GM21619 (cell line): Measurements from ENCODE around the gene DMPK.
A peak's percentile ranks its signal among the peaks of the same experiment; 100 is the strongest.
"Not testable (repeated sequence)": the region's sequence is repeated elsewhere in the genome, so short reads cannot be mapped to it uniquely, and the experiment has no call there.

Source experiments
- ATAC-seq: cut with Tn5 transposase; IDR thresholded peaks from one replicate; pipeline ENCODE4 v1.9.1; 2021; ENCODE audit not compliant: unreplicated experiment

DMPK gene

DNA sequence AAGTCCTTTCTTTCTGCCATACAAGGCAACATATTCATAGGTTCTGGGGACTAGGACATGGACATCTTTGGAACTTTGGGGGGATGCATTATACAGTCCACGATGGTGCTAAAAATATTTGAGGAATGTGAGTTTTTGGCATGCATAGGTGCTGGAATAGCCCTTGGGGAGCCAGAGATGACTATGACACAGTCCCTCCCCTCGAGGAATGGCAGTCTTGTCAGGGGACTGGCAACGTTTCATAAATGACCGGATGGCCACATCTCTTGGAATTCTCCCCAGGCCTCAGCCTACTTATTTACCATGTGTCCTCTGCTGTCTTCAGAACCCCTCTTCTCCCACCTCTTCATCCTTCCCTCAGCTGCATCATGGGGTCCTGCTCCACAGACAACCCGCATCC is 35.4 kb downstream of the DMPK start:
- no peak for ATAC-seq

- no peak for ATAC-seq
Observed at GRCh38 chr19:45745606-45746005, 36.7 kb downstream of the DMPK start.

DNA sequence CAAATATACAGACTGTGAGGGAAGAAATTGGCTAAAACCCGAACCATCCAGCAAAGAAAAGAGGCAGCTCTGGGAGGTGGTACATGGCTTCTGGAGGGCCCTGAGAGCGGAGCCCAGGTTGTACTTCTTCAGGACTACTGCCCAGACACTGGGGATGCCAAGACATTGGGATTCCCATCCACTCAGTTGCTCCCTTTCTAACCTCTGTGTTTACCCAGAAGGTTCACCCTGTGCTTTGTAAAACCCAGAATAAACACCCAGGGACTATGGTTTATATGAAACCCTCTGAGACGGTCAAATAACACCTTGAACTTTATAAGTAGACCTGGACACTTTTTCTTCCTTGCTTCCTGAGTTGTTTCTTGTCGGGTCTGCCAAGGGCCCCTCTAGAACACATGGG is 39.3 kb downstream of the DMPK start:
- no peak for ATAC-seq

- ATAC-seq: no peak
Observed at GRCh38 chr19:45739498-45740439, 42.5 kb downstream of the DMPK start.

DNA sequence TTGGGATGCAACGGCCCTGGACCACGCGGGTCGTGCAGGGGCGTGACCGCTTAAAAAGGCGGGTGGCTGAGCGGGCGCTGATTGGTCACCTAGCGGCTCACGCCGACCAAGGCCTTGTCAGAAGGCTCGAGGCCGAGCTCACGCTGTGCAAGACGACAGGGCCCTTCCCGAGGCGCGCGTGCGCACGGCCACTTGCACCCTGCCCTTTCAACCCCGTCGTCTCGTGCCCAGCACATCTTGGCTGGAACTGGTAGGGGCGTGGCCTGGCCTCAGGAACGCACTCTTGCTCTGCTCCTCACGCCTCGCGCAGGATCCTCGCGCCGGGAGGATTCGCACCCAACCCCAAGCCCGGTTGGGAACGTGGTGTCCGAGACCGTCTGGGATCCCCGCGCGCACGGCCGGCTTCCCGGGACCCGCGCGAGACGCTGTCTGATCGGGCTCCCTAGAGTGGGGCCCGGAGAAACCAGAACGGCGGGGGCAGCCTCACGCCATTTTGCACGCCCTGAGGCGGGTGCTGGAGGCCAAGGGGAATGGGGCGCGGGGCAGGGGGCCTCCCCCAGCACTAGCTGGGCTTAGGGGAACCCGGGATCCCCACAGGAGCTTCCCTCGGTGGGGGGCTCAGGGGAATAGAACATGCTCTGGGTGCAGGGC is 49.0 kb downstream of the DMPK start, which contains the start of gene MEIOSIN:
Gene MEIOSIN, plus strand, starts transcription at position 280 of the 651 bp plus-strand sequence. CDS start 1,938 bp downstream, outside the sequence.
- no peak for ATAC-seq

- peak; percentile 94 for ATAC-seq
Observed at GRCh38 chr19:45730368-45731288, 51.7 kb downstream of the DMPK start, which contains the start of gene FBXO46. TSS of gene FBXO46 (minus strand) at chr19:45730896. CDS start at chr19:45713495, 17,401 bp downstream.

DNA sequence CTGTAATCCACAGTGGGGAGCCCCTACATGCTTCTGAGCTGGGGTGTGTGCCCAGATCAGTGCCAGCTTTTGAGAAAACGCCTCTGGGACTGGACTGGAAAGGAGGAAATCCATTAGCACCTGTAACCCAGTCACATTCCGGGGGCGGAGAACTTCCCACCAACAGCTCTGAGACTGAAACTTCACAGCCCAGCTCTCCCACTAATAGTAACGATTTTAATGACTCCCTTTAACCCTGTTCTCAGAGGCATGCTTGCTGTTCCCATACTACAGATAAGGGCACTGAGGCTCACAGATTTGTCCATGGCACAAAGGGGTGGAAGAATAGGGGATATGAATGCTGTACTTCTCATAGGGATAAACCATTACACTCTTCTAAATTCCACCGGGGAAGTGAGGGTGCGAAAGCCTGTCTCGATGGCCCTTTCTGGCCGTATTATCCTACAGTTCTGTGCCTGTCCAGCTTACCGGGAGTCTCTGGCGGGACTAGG is 52.4 kb downstream of the DMPK start:
- ATAC-seq: no peak

- ATAC-seq: not testable (repeated sequence)
Observed at GRCh38 chr19:45728683-45729082, 53.6 kb downstream of the DMPK start.

DNA sequence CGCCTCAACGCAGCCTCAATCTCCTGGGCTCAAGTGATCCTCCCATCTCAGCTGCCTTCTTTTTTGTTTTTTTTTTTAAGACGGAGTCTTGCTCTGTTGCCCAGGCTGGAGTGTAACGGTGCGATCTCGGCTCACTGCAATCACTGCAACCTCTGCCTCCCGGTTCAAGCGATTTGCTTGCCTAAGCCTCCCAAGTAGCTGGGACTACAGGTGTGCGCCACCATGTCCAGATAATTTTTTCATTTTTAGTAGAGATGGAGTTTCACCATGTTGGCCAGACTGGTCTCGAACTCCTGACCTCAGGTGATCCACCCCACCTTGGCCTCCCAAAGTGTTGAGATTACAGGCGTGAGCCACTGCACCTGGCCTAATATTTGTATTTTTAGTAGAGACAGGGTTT is 62.2 kb downstream of the DMPK start:
- not testable (repeated sequence) for ATAC-seq
